Mononuclear cell (primary cell): ENCODE measurements around the gene SUSD2. TPM values are rescaled to one million over a fixed set of nuclear protein-coding genes. Genes with fewer than 3 reads are reported as not detected.
"Not testable (repeated sequence)": the region's sequence is repeated elsewhere in the genome, so short reads cannot be mapped to it uniquely, and the experiment has no call there.

Experiments used
- H3K27me3 ChIP-seq: 2 replicates; pipeline ENCODE4 v1.6.0; 2011; ENCODE audit warnings: low read length, control low read depth; ENCODE audit not compliant: insufficient read depth
- H3K4me1 ChIP-seq: 2 replicates; pipeline ENCODE4 v1.5.1; 2011; ENCODE audit warnings: mild to moderate bottlenecking, low read length, control low read depth; ENCODE audit not compliant: insufficient read depth
- H3K4me3 ChIP-seq: 2 replicates; pipeline ENCODE4 v1.5.1; 2011; ENCODE audit warnings: mild to moderate bottlenecking, low read length, moderate library complexity
- H3K9me3 ChIP-seq: 2 replicates; pipeline ENCODE4 v1.5.1; 2011; ENCODE audit warnings: low read depth, mild to moderate bottlenecking, control low read depth, low read length
- total RNA-seq: library from RNA; depleted of rRNA; stranded (reverse); fragments of >200 nt; gene quantifications from one replicate; pipeline ENCODE4 v1.2.3, GENCODE V29; 2012

Gene SUSD2
- total RNA-seq, 1 donor: 0.31 TPM

DNA sequence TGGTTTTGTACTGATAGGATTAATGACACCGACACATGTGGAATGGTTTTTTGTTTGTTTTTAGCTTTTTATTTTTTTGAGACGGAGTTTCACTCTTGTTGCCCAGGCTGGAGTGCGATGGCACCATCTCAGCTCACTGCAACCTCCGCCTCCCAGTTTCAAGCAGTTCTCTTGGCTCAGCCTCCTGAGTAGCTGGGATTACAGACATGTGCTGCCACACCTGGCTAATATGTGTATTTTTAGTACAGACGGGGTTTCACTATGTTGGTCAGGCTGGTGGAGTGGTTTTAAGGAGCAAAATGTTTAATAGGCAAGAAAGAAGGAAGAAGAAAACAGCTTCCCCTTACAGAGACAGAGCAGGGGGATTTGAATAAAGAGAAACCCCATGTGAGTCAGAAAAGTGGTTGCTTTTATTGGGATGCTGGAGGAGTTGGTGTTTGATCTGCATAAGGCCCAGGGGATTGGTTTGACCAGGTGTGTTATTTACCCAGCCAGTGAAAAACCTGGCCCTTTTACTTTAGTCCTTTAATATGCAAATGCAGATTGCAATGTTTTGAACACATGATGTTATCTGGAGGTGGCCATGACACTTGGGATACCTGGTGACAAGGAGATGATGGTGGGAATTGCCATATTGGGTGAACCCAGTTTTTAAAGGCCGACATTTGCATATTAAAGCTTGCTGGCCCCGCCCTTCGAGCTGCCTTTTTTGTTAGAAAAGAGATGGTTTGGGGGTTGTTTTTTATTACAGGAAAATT lies 24.3 kb downstream of the SUSD2 start:
- Histone ChIP-seq H3K4me3 (no peak overlapping the region), H3K27me3 (no peaks in the 10 kb centered on the region), H3K9me3 (no peaks in the 10 kb centered on the region), H3K4me1 (peaks cover 43% of the 10 kb centered on the region)

DNA sequence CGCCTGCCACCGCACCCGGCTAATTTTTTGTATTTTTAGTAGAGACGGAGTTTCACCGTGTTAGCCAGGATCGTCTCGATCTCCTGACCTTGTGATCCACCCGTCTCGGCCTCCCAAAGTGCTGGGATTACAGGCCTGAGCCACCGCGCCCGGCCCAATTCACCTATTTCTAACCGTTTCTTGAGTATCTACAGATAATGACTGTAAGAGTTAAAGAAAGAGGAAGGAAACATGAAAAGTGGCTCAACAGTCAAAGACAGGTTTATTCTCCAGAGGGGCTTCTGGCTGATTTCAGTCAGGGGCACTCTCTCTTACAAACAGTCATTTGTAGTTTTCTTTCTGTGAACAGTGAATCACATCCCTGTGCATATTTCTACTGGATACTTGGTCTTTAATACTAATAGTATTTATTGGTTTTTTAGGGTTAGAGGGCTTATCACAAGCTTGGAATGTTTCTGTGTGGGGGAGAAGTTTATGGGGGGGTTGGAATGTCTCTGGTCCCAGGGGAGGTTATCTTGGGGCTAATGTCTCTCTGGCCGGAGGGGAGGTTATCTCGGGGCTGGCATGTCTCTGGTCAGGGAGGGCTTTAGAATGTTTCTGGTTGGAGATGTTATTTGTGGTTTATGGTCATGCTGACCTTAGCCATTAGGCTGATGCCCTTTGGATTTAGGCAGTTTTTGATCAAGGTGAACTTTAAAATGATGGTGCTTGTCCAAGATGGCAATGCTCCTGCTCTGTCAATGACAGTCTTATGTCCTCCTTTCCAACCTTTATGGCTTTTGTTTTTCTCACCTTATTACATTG lies 25.4 kb downstream of the SUSD2 start:
- H3K4me3 ChIP-seq, H3K27me3 ChIP-seq, H3K9me3 ChIP-seq: not testable (repeated sequence)
- peaks cover 43% of the 10 kb centered on the region for H3K4me1 ChIP-seq

DNA sequence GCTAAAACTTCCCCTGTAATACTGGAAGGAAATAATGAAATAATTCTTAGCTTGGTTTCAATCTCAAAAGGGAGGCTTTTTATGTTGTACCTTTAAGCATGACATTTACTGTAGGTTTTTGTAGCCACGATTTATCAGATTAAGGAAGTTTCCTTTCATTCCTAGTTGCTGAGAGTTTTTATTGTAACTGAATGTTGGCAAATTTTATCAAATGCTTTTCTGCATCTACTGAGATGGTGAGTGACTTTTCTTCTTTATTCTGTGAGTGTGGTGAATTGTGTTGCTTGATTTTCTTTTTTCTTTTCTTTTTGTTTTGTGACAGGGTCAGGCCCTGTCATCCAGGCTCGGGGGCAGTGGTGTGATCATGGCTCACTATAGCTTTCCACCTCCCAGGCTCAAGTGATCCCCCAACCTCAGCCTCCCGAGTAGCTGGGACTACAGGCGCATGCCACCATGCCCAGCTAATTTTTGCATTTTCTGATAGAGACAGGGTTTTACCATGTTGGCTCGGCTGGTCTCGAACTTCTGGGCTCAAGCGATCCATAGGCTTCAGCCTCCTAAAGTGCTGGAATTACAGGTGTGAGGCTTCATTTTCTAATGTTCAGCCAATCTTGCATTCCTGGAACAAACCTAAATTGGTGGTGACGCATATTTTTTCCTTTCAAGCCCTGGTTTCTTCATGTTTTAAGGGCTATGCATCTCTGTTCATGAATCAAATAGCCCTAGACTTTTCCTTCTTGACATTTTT lies 26.2 kb downstream of the SUSD2 start:
- Histone ChIP-seq H3K27me3 (no peaks in the 10 kb centered on the region), H3K4me1 (peaks cover 43% of the 10 kb centered on the region), H3K4me3 (no peak overlapping the region), H3K9me3 (no peaks in the 10 kb centered on the region)

DNA sequence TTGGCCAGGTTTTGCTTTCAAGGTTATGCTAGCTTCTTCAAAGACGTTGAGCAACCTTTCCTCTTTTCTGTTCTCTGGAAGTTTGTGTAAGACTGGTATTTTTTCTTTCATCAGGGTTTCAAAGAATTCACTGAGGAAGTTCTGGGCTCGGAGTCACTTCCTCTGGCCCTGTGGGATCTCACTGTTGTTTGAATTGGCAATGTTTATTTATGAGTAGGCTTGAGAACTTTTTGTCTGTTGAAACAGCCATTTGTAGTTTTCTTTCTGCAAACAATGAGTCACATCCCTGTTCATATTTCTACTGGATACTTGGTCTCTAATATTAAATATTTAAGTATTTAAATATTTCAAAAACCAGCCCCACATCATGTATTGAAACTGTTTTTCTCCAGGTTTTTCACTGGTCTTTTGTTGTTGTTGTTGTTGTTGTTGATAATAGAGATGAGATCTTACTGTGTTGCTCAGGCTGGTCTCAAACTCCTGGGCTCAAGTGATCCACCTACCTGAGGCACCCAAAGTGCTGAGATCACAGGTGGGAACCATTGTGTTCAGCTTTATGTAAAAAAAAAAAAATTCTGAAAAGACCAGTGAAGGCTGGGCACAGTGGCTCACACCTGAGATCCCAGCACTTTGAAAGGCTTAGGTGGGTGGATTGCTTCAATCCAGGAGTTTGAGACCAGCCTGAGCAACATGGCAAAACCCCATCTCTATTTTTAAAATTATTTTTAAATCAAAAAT lies 26.9 kb downstream of the SUSD2 start:
- Histone ChIP-seq H3K9me3 (no peaks in the 10 kb centered on the region), H3K27me3 (no peaks in the 10 kb centered on the region), H3K4me1 (peaks cover 43% of the 10 kb centered on the region), H3K4me3 (no peak overlapping the region)

DNA sequence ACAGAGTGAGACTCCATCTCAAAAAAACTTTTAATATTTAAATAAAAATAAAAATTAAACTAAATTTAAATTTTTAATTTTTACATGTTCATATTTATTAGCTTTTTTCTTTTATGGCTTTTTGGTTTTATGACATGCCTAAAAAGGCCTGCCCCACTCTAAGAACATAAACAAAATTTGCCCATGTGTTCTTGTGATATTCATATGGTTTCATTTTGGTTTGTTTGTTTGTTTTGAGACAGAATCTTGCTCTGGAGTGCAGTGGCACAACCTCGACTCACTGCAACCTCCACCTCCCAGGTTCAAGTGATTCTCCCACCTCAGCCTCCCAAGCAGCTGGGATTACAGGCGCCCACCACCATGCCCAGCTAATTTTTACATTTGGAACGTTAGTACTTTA lies 27.7 kb downstream of the SUSD2 start:
- Histone ChIP-seq H3K9me3 (no peaks in the 10 kb centered on the region), H3K27me3 (no peaks in the 10 kb centered on the region), H3K4me1 (peaks cover 43% of the 10 kb centered on the region)

DNA sequence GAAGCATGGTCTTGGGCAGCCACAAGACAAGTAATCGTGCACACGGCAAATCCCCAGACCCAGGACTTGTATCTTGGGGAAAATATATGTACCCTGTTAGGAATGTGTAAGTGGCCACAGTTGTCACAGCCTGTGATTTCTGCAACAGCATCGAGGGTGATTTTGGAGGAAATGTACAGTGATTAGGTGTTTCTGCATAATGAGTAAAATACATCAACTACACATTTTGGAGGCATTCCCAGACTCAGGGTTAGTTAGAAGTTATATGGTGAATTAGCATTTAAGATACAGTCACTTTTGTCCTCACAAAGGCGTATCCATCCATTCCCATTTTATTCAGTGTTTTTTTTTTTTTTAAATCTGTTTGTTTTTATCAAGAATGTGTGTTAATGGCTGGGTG lies 28.4 kb downstream of the SUSD2 start:
- Histone ChIP-seq H3K4me3 (no peak overlapping the region), H3K9me3 (no peaks in the 10 kb centered on the region), H3K4me1 (peaks cover 41% of the 10 kb centered on the region), H3K27me3 (no peaks in the 10 kb centered on the region)

More for the DNA sequence above, 27.7 kb downstream of the SUSD2 start:
- H3K4me3 ChIP-seq: no peak overlapping the region

DNA sequence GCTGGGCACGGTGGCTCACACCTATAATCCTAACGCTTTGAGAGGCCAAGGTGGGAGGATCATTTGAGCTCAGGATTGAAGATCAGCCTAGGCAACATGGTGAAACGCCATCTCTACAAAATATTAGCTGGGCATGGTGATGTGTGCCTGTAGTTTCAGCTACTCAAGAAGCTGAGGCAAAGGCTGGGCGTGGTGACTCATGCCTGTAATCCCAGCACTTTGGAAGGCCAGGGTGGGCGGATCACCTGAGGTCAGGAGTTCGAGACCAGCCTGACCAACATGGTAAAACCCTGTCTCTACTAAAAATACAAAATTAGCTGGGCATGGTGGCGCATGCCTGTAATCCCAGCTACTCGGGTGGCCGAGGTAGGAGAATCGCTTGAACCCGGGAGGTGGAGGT lies 29.1 kb downstream of the SUSD2 start:
- not testable (repeated sequence) for H3K27me3 ChIP-seq, H3K4me3 ChIP-seq, H3K9me3 ChIP-seq
- H3K4me1 ChIP-seq: peaks cover 34% of the 10 kb centered on the region

DNA sequence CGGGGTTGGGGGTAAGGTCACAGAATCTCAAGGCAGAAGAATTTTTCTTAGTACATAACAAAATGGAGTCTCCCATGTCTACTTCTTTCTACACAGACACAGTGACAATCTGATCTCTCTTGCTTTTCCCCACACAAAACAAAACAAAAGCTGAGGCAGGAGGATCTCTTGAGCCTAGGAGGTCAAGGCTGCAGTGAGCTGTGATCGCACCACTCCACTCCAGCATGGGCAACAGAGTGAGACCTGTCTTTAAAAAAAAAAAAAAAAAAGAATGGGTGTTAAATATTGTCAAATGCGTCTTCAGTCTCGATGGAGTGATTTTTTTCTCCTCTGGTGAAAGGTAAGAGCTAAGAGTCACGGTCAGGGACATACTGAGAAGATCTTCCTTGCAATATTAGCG lies 30.4 kb downstream of the SUSD2 start:
- H3K4me3 ChIP-seq, H3K9me3 ChIP-seq, H3K27me3 ChIP-seq: not testable (repeated sequence)
- peaks cover 21% of the 10 kb centered on the region for H3K4me1 ChIP-seq

DNA sequence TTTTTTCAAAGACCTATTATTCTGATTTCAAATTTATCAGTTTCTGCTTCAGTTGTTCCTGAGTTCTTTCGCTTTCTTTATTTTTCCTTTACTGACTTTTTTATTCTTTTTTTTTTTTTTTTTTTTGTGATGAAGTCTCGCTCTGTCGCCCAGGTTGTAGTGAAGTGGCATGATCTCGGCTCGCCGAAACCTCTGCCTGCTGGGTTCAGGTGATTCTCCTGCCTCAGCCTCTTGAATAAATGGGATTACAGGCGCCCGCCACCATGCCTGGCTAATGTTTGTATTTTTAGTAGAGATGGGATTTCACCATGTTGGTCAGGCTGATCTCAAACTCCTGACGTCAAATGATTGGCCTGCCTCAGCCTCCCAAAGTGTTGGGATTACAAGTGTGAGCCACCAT lies 31.8 kb downstream of the SUSD2 start:
- not testable (repeated sequence) for H3K27me3 ChIP-seq, H3K4me3 ChIP-seq, H3K4me1 ChIP-seq, H3K9me3 ChIP-seq

DNA sequence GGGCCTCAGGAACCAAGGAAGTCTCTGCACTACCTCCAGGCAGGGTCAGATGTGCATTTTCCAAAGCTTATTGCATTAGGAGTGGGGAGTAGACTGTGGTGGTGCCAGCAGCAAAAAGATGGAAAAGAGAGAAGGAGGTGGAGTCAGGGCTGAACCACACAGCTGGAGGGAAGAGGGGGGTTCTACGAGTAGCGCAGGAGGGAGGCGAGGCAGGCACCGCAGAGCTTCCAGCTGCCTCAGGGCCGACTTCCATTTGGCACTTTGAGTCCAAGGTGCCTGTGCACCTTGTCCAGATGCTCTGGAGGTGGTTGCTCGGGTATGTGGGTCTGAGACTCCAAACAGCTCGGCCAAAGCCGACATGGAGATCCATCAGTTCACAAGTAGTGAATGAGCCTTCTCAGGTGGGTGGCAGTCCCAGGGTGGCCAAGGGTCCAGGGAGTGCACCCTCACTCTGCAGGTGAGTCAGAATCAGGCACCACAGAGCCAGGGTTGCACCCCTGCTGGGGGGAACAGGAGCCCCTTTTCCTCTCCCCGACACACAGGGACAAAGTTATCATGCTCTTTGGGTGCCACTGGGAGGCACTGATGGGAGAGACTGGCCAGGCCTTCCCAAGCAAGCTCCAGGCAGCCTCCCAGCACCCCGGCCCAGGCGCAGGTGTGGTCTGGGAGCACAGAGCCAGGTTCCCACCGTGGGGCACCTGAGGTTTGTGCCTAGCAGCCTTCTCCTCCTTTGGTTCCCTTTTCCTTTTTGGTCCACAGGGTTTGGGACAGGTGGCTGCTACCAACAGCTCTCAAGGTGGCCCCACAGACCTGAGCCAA lies 33.4 kb downstream of the SUSD2 start:
- no peaks in the 10 kb centered on the region for H3K4me1 ChIP-seq
- H3K4me3 ChIP-seq: no peak overlapping the region
- no peaks in the 10 kb centered on the region for H3K9me3 ChIP-seq
- no peaks in the 10 kb centered on the region for H3K27me3 ChIP-seq

DNA sequence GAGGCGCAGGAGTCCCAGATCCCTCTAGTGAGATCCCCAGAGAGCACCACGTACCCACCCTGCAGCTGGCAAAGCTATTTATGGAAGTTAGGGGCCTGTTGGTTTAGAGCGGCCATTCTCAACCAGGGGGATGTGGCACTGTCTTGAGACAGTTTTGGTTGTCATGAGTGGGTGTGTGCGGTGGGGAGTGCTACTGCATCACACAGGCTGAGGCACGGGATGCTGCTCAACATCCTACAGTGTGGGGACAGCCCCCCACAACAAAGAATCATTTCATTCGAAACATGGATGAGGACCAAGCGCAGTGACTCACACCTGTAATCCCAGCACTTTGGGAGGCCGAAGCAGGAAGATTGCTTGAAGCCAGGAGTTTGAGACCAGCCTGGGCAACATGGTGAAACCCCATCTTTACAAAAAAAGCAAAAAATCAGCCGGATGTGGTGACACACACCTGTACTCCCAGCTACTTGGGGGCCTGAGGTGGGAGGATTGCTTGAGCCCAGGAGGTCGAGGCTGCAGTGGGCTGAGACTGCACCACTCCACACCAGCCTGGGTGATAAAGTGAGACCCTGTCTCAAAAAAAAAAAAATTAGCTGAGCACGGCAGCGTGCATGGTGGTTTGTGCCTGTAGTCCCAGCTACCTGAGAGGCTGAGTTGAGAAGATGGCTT lies 35.4 kb downstream of the SUSD2 start:
- Histone ChIP-seq H3K9me3 (no peaks in the 10 kb centered on the region), H3K4me1 (no peaks in the 10 kb centered on the region), H3K4me3 (no peak overlapping the region), H3K27me3 (no peaks in the 10 kb centered on the region)

DNA sequence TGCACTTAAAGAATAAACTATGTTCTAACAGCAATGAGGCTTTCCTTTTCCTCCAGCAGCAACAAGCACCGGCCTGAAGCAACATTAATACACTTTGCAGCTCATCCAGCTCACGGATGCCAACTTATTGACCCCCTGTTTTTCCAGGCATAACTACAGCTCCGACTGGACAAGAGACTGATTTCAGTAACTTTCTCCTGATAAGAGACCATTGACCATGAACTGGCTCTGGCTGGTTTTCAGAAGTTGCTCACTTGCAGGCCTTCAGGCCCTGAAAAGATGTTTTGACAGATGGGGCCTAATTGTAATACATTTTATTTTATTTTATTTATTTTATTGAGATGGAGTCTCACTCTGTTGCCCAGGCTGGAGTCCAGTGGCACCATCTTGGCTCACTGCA lies 36.1 kb downstream of the SUSD2 start:
- no peak overlapping the region for H3K4me3 ChIP-seq
- H3K9me3 ChIP-seq: no peaks in the 10 kb centered on the region
- H3K27me3 ChIP-seq: no peaks in the 10 kb centered on the region
- H3K4me1 ChIP-seq: no peaks in the 10 kb centered on the region

DNA sequence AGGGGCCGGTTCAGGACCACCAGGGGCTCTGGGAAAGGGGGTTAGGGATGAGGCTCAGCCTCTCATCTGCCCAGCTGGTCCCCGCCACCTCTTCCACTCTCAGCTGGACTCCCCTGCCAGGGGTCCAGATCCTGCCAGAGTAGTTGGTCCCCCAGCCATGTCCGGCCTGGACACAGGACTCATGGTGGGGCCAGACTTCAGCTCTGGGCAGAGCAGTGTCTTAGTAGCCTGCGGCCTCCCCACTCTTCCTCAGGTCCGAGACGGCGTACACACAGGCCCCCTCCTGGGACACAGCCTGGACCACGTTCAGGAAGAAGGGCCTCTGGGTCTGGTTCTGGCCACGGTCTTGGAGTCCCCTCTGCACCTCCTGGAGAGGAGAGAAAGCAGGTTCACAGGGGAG lies 38.5 kb downstream of the SUSD2 start:
- Histone ChIP-seq H3K4me3 (no peak overlapping the region), H3K4me1 (no peaks in the 10 kb centered on the region), H3K9me3 (no peaks in the 10 kb centered on the region), H3K27me3 (no peaks in the 10 kb centered on the region)

DNA sequence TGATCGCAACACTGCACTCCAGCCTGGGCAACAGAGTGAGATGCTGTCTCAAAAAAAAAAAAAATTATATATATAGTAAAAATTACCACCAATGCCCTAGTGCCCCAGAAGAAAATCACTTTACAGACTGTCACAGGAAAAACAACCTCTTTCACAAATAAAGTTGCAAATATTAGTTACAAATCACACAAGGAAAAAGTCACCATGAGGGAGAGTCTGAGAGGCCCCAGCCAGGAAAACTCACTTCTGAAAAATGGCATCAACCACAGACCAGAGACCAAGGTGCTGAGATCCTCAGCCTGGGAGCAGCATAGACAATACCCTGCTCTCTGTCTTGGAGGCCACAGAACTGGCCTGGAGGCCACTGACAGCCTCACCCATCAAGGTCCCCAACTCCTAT lies 43.2 kb downstream of the SUSD2 start:
- Histone ChIP-seq H3K4me3 (no peak overlapping the region), H3K9me3 (no peaks in the 10 kb centered on the region), H3K4me1 (no peaks in the 10 kb centered on the region), H3K27me3 (no peaks in the 10 kb centered on the region)
